ENCODE data around the gene NIPSNAP3A. TPM values are rescaled to one million over a fixed set of nuclear protein-coding genes. Genes with fewer than 3 reads are reported as not detected.

Gene NIPSNAP3A
- polyA plus RNA-seq, 1 donor (not counting 4 experiments of a cell fraction or from before 2014, with no cell fraction given), result 48.0 TPM

GRCh38 chr9:104772714-104773510, 25.4 kb downstream of the NIPSNAP3A start:
- no peaks in the 10 kb centered on the region for H3K27me3 ChIP-seq (ENCODE audit: control insufficient read depth, extremely low read depth, insufficient read depth, low read length)
- no peak overlapping the region for H3K27ac ChIP-seq (ENCODE audit: control insufficient read depth, insufficient read depth, low read length)
- no peaks in the 10 kb centered on the region for H3K9me1 ChIP-seq (ENCODE audit: control insufficient read depth, extremely low read depth, insufficient read depth, low read length)
- H3K4me3 ChIP-seq (ENCODE audit: control insufficient read depth in 2 of 3, extremely low read depth in 1 of 3, insufficient read depth in 2 of 3, low read depth in 1 of 3, low read length in 3 of 3), result no peak overlapping the region
- no peaks in the 10 kb centered on the region for H4K20me1 ChIP-seq (ENCODE audit: control insufficient read depth, extremely low read depth, insufficient read depth, low read length)
- H3K4me1 ChIP-seq (ENCODE audit: control insufficient read depth, extremely low read depth, insufficient read depth, low read length), result peaks cover 7% of the 10 kb centered on the region
- H3K9me3 ChIP-seq (ENCODE audit: control insufficient read depth, low read depth, low read length), result no peaks in the 10 kb centered on the region
- no peaks in the 10 kb centered on the region for H3K36me3 ChIP-seq (ENCODE audit: control insufficient read depth in 2 of 2, extremely low read depth in 1 of 2, insufficient read depth in 2 of 2, low read length in 2 of 2)
- FAIRE-seq (peak; percentile 48), DNase-seq (ENCODE audit: low read depth, low spot score) (no peak)
- dilution Hi-C loops (cut with MboI; ENCODE audit: extremely low pct_ligation_motif_present, low sequenced_read_pairs), result no loop called here
- TF ChIP-seq CTCF (optimal IDR thresholded peaks at IDR 0.05 in 1 of 3, IDR thresholded peaks at IDR 0.05 in 1 of 3, conservative IDR thresholded peaks at IDR 0.05 in 1 of 3; ENCODE audit: extremely low read depth in 1 of 3, insufficient read depth in 2 of 3, low read length in 3 of 3), result no peak
- no peak for TF ChIP-seq EZH2 (IDR thresholded peaks at IDR 0.05; ENCODE audit: low read length)
- no peaks in the 10 kb centered on the region for H3K79me2 ChIP-seq (ENCODE audit: control insufficient read depth, insufficient read depth, low read length)
- no peak overlapping the region for H3K9ac ChIP-seq (ENCODE audit: control insufficient read depth, extremely low read depth, insufficient read depth, low read length)
- H2AFZ ChIP-seq (ENCODE audit: control insufficient read depth, low read length), result no peak overlapping the region
- no peak overlapping the region for H3K4me2 ChIP-seq (ENCODE audit: control insufficient read depth, extremely low read depth, insufficient read depth, low read depth, low read length)

GRCh38 chr9:104774132-104774531, 26.6 kb downstream of the NIPSNAP3A start:
- H3K4me2 ChIP-seq (ENCODE audit: control insufficient read depth, extremely low read depth, insufficient read depth, low read depth, low read length), result no peak overlapping the region
- H3K79me2 ChIP-seq (ENCODE audit: control insufficient read depth, insufficient read depth, low read length), result no peaks in the 10 kb centered on the region
- no peak overlapping the region for H3K27ac ChIP-seq (ENCODE audit: control insufficient read depth, insufficient read depth, low read length)
- no peaks in the 10 kb centered on the region for H4K20me1 ChIP-seq (ENCODE audit: control insufficient read depth, extremely low read depth, insufficient read depth, low read length)
- H3K9me3 ChIP-seq (ENCODE audit: control insufficient read depth, low read depth, low read length), result no peaks in the 10 kb centered on the region
- no peaks in the 10 kb centered on the region for H3K9me1 ChIP-seq (ENCODE audit: control insufficient read depth, extremely low read depth, insufficient read depth, low read length)
- H3K4me3 ChIP-seq (ENCODE audit: control insufficient read depth in 2 of 3, extremely low read depth in 1 of 3, insufficient read depth in 2 of 3, low read depth in 1 of 3, low read length in 3 of 3), result no peak overlapping the region
- H2AFZ ChIP-seq (ENCODE audit: control insufficient read depth, low read length), result no peak overlapping the region
- DNase-seq (ENCODE audit: low read depth, low spot score), result no peak
- no peaks in the 10 kb centered on the region for H3K36me3 ChIP-seq (ENCODE audit: control insufficient read depth in 2 of 2, extremely low read depth in 1 of 2, insufficient read depth in 2 of 2, low read length in 2 of 2)
- TF ChIP-seq EZH2 (IDR thresholded peaks at IDR 0.05; ENCODE audit: low read length), result no peak
- no peak for TF ChIP-seq CTCF (optimal IDR thresholded peaks at IDR 0.05 in 1 of 3, IDR thresholded peaks at IDR 0.05 in 1 of 3, conservative IDR thresholded peaks at IDR 0.05 in 1 of 3; ENCODE audit: extremely low read depth in 1 of 3, insufficient read depth in 2 of 3, low read length in 3 of 3)
- H3K9ac ChIP-seq (ENCODE audit: control insufficient read depth, extremely low read depth, insufficient read depth, low read length), result no peak overlapping the region
- H3K27me3 ChIP-seq (ENCODE audit: control insufficient read depth, extremely low read depth, insufficient read depth, low read length), result no peaks in the 10 kb centered on the region
- H3K4me1 ChIP-seq (ENCODE audit: control insufficient read depth, extremely low read depth, insufficient read depth, low read length), result peaks cover 7% of the 10 kb centered on the region
- no peak for FAIRE-seq
- dilution Hi-C loops (cut with MboI; ENCODE audit: extremely low pct_ligation_motif_present, low sequenced_read_pairs), result no loop called here
